HG03066 (cell line): Measurements from ENCODE around the gene TEX36.
"Not testable (repeated sequence)": the region's sequence is repeated elsewhere in the genome, so short reads cannot be mapped to it uniquely, and the experiment has no call there.

Source experiments
- ATAC-seq: cut with Tn5 transposase; IDR thresholded peaks from one replicate; pipeline ENCODE4 v1.9.1; 2021; ENCODE audit warnings: low read depth; ENCODE audit not compliant: unreplicated experiment

TEX36 gene

DNA sequence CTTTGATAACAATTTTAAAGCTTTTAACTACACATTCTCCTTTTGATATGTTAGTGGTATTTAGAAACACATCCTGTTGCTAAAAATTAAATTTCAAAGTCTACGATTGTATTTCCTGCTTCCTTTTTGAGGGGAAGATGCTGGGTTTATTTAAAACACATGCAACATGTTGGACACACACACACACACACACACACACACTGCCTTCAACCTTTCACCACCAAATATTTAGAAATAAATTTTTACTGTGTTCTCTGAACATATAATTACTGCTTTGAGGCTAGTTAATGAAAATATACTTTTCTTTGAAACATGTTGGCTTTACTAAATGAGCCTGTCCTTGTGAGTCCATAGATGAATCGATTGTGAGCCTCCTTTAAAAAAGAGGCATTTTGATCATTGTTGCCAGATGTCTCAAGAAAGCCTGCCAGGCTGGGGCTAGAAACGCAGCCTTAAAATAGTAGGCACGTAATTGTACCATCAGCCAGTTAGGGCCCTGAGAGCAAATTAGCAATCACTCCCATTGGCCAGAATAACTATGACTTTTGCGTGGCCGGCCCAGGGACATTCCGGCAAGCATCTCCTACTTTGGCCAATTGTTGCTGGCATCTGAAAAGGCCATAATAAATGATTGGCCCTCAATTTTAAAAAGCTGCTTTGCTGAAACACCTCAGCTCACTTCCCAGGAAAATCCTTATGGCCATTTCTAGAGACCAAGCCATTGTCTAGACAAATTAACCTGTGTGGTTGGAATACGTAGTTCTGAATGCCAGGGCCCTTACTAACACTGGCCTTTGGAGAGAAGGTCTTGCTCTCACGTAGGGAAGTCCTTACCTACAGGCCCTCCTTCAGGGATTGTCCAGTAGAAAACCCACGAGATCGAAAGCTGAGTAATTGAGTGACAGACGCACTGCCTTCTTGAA, 9.9 kb upstream of the TEX36 start:
- ATAC-seq: no peak

DNA sequence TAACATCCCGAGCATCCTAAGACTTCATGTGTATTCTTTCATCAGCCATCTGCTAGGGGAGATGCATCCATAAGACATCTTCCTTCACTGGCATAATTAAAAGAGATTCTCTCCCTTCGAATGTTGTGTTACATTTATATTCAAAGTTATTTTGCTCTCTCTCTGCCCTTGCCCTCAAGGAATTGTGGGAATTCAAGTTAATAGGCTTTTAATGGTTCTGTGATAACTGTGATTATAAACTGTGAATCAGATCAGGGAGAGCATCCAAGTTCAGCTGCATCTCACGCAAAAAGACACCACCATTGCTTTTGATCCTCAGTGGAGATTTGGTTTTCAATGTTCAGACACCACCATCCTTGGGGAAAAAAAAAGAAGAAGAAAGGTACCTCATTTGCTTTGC, 9.2 kb upstream of the TEX36 start:
- no peak for ATAC-seq

- ATAC-seq: no peak
These were observed 8.4 kb upstream of the TEX36 start for GRCh38 chr10:125691160-125691981.

GRCh38 chr10:125689955-125690569, 7.1 kb upstream of the TEX36 start:
- ATAC-seq: no peak

- no peak for ATAC-seq
These were observed 4.7 kb upstream of the TEX36 start for GRCh38 chr10:125687507-125688185.

DNA sequence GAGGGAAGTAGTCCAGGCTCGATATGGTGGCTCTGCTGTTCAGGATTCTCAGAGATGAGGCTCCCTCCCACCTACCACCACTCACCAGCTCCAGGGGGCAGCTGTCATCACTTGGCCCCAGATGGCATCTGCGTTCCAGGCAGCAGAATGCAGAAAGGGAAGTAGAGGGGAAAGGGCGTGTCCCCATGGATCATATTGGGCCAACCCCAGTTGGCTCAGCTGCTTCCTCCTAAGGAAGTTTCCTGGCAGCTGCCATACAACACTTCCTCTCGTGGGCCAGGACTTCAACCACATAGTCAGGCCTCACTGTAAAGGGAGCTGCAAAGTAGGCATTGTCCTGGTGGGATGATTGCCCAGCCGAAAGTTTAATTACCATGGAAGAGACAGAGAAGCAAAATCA, 1.6 kb upstream of the TEX36 start:
- no peak for ATAC-seq

- no peak for ATAC-seq
These were observed 858 bp upstream of the TEX36 start for GRCh38 chr10:125683821-125684220.

- no peak for ATAC-seq
These were observed 3.5 kb downstream of the TEX36 start for GRCh38 chr10:125679436-125679835.

GRCh38 chr10:125672884-125673283, 10.1 kb downstream of the TEX36 start:
- no peak for ATAC-seq

GRCh38 chr10:125662584-125662983, 20.4 kb downstream of the TEX36 start:
- no peak for ATAC-seq

GRCh38 chr10:125661941-125662515, 20.9 kb downstream of the TEX36 start:
- ATAC-seq: no peak

DNA sequence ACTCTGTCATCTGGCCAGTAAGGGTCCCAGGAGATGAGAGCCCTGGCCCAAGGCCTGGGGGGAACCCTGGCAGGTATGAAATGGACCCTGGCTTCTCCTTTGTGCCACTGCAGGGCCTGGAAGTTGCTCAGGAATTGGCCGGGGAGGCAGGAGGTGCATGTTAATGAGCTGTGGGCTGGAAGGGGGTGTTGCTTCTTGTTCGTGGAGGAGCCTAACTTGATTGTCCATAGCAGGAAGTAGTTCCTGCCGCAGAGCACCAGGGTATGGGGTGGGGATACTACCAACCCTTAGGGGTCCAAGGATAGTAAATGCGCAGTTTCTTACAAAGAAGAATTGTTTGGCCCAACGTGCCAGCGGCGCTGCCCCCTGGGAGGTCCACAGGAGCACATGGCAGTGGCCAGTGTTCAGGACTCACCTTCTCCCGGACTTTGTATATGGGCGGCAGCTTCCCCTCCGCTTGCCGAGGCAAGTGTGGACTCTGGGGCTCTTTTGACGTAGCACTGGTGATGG, 21.5 kb downstream of the TEX36 start:
- ATAC-seq: no peak

DNA sequence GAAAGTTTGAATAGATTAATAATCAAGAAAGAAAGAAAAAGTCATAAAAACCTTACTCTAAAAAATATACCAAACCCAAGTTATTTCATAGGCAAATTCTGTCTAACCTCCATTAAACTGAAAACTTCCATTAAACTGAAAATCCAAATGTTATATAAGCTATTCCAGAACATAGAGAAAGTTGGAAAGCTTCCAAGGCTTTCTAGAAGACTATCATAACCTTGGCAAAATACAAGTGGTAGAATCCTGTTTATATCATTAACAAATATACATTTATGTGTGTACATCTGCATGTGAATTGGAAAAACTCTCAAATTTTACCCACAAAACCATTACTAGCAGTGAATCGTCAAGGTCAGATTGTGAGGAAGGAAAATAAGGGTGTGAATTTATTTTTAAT, 23.9 kb downstream of the TEX36 start:
- no peak for ATAC-seq

- ATAC-seq: no peak
These were observed 26.4 kb downstream of the TEX36 start for GRCh38 chr10:125656523-125656922.

- not testable (repeated sequence) for ATAC-seq
These were observed 29.9 kb downstream of the TEX36 start for GRCh38 chr10:125653113-125653512.

DNA sequence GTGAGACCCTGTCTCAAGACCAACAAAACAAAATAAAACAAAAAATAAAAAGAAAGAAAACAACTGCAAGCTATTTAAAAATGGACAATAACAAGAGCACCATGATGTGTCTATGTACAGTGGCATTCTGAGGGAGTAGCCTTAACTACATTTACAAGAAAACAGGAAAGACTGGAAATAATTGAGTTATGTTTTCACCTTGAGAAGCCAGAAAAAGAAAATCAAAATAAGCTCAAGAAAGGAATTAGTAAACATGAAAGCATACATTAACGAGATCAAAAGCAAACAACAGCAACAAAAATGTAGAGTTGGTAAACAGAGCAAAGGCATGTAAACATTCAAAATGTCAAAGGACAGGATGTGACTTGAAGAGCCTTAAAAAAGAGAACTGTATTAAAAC, 36.7 kb downstream of the TEX36 start:
- no peak for ATAC-seq

DNA sequence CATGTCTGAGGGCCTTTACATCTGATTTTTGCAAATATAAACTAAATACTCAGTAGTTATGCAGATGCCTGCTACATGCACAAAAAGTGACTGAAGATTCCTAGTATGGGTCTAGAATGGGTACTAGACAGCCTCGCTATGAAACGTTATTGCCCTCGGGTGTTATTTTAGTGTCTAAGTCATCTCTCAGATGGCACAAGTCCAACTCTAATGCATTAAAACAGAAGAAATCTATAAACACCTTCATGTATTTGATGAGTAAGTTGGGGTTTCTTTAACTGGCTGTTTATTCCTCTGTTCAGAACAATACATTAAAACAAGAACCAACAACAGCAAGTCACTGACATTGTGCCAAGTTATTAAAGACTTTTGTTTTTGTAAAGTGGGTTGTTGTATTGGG, 41.6 kb downstream of the TEX36 start:
- no peak for ATAC-seq

DNA sequence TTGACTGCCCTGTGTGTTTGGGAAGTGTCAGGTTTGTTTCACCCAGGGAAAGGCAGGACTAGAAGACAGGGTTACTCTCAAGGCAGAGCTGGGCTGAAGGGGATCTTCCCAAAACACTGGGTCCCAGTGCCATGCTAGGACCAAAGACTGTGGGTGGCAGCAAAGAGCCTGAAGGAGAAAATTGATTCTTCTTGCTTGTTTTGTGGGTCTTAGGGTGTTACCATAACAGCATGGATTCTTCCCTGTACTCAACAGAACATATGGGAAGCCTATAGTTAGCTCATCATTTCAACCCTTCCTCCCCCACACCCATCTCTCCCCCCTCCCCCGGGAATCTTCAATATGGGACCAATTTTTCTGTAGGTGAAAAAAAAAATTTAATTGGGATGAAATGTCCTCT, 42.3 kb downstream of the TEX36 start:
- no peak for ATAC-seq

- ATAC-seq: no peak
These were observed 43.1 kb downstream of the TEX36 start for GRCh38 chr10:125639846-125640245.

- ATAC-seq: no peak
These were observed 44.4 kb downstream of the TEX36 start for GRCh38 chr10:125638555-125638954.
